ENCODE measurements around the gene USP33.
"Not testable (repeated sequence)": the region's sequence is repeated elsewhere in the genome, so short reads cannot be mapped to it uniquely, and the experiment has no call there.

- not testable (repeated sequence) for TF ChIP-seq CTCF (IDR thresholded peaks at IDR 0.05 in 2 of 3, conservative IDR thresholded peaks at IDR 0.05 in 1 of 3; ENCODE audit: control insufficient read depth in 2 of 3, extremely low read depth in 1 of 3, insufficient read depth in 1 of 3, low read depth in 3 of 3, low read length in 3 of 3); BRCA1 (IDR thresholded peaks at IDR 0.05; ENCODE audit: low read depth, low read length); REST (IDR thresholded peaks at IDR 0.05; ENCODE audit: low read depth, low read length); YY1 (IDR thresholded peaks at IDR 0.05; ENCODE audit: low read depth, low read length); CHD2 (IDR thresholded peaks at IDR 0.05; ENCODE audit: borderline replicate concordance, low read depth, low read length); TCF3 (IDR thresholded peaks at IDR 0.05; ENCODE audit: borderline replicate concordance, insufficient read depth, low read depth, low read length); EZH2 (IDR thresholded peaks at IDR 0.05; ENCODE audit: borderline replicate concordance, control insufficient read depth, low read depth, low read length)
Observed at GRCh38 chr1:77749489-77749888, 10.2 kb downstream of the USP33 start.

All from GM12878 (cell line).